Stimulated activated CD8-positive, alpha-beta memory T cell treated with anti-CD3 and anti-CD28 coated beads, Interleukin-4, amount 100 ng/mL, for 4 hours (primary cell): ENCODE data around the gene KCNAB3.

ENCODE experiments used
- DNase-seq, 2 donors: peaks; one replicate each; pipeline ENCODE4 v3.0.0-alpha.2; 2020; ENCODE audit warnings: low read depth in 2 of 2, low spot score in 1 of 2

Gene KCNAB3

DNA sequence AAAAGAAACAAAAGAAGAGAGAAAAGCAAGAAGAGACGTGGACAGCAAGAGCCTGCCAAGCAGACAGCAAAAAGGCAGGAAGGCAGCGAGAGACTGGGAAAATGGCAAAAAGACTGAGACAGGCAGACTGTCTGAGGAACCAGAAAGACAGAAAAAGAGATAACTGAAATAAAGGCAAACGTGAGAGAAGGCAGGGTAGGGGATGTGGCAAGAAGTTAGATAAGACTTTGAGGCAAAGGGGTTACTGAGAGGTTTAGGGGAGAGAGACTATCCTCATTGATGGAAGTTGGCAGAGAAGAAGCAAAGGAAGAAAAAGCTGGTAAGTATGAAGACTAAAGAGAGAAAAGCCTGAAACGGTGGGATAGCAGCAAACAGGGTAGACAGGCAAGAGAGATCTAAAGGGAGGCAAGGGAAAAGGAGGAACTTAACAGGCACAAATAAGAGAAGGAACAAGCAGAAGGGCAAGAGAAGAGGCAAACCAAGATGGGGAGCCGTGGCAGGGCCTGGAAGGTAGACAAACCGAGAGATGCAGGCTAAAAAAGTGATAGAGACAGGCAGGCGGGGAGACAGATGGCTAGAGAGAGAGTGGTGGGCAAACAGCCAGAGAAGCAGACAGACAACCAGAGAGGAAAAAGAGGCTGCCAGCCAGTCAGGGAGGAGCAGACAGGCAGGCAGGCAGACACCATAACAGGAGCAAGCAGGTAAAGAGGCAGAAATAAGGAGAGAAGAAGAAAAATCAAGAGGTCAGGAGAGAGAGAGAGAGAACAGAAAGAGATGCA is 48.2 kb downstream of the KCNAB3 start:
- no peak for DNase-seq

DNA sequence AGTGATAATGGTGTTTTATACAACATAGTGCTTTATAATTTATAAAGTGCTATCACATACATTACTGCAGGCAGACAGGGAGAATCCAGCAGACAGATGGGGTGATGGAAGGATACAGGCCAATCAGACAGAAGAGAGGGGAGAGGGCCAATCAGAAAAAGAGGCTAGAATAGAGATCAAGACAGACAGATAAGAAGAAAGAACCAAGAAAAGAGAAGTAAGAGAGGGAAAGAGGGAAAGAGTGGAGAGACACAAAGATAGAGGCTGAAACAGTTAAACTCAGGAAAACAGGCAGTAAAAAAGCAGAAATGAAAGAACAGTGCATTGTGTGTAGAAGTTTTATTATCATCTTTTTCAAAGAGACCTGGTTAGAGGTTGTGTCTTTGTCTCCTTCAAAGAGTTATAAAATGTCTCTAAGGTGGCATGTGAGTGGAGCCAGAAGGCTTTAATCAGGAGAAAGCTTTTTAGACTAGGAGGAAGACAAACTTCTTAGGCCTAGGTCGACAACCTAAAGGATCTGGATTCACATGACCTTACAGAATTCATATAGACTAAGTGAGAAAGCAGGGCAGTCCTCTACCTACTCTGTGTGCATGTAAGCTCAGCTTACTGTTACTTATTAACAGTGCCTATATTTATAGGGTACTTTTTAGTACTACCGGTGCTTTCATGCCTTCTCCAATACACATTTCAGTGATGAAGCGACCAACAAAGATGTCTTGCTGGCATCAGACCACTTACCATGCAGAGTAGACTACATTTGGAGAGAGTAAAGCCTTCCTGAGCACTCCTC is 49.4 kb downstream of the KCNAB3 start:
- DNase-seq = no peak

- no peak for DNase-seq
Observed at GRCh38 chr17:7878234-7878633, 51.4 kb downstream of the KCNAB3 start.

DNA sequence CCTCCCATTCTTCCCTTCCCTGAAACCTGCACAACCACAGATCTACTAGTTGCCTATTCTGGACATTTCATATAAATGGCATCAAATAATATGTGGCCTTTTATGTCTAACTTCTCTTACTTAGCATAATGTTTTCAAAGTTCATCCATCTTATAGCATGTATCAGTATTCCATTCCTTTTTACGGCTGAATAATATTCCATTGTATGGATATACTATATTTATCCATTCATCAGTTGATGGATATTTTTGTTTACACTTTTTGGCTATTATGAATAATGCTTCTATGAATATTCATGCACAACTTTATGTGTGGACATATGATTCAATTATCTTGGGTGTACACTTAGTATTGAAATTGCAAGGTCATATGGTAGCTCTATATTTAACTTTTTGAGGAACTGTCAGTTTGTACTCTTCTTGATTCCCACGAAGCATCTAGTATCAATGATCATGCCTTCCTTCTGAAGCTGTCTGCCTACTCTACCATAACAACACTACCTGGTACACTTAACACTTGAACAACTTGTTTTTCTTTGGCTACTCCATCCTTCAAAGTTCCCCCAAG is 53.8 kb downstream of the KCNAB3 start:
- DNase-seq = no peak

DNA sequence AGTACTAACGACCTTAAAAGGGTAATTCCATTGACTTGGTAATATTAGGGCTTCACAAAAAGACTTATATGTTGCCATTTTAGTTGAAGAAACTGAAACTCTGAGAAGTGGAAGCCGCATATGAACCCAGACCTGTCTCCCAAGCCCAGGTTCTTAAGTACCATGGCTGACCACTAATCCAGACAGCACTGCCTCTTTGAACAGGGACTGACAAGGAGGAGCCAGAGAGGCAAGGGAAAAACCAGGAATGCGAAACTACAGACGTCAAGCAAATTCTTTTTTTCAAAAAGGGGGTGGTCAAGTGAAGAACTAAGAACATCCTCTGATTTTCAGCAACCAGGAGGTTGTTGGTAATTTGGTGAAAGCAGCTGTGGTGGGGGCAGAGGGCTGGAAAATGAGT is 56.6 kb downstream of the KCNAB3 start:
- DNase-seq = no peak
